Endothelial cell of umbilical vein (primary cell): ENCODE measurements around the gene SORCS2. TPM values are rescaled to one million over a fixed set of nuclear protein-coding genes. Genes with fewer than 3 reads are reported as not detected.

Experiments
- BruUV-seq: library from RNA; stranded (reverse); fragments of 400-500 nt; replicated peaks from 2 replicates; lab custom pipeline; 2021; lab: Mats Ljungman, UMichigan
- CTCF ChIA-PET: fragments of 300-600, 350-600 bp; sonication (Branson Sonifier 250); formaldehyde crosslinking; loops from one replicate; lab custom pipeline; 2021; ENCODE audit warnings: antibody characterized with exemption, inconsistent platforms; lab: Charles Lee
- POLR2A ChIA-PET: fragments of 300-600, 350-600 bp; sonication (Branson Sonifier 250); formaldehyde crosslinking; loops from one replicate; lab custom pipeline; 2021; ENCODE audit warnings: antibody characterized with exemption, inconsistent platforms; lab: Charles Lee
- DNase-seq: peaks from one replicate; pipeline ENCODE4 v3.0.0-alpha.2; 2011; ENCODE audit warnings: low read depth, low spot score
- FAIRE-seq: peaks from 2 replicates; lab custom pipeline; 2011; peaks lifted over from hg19 to GRCh38; lab: Jason Lieb, UNC
- H2AFZ ChIP-seq: 2 replicates; pipeline ENCODE4 v1.6.0; 2012; ENCODE audit warnings: low read depth, low read length, control low read depth, inconsistent platforms
- H3K27ac ChIP-seq: 2 replicates; pipeline ENCODE4 v1.5.1; 2011; ENCODE audit warnings: low read depth, mild to moderate bottlenecking, control low read depth, low read length, moderate library complexity; ENCODE audit not compliant: insufficient read depth
- H3K27me3 ChIP-seq, 2 experiments: 2 replicates each; pipeline versions ENCODE4 v1.6.0 to v1.6.1; 2011; ENCODE audit warnings: low read length in 2 of 2, mixed read lengths in 1 of 2; ENCODE audit not compliant: control insufficient read depth in 2 of 2, insufficient read depth in 2 of 2
- H3K36me3 ChIP-seq, 2 experiments: 2 replicates in 1 of 2; 3 replicates in 1 of 2; pipeline ENCODE4 v1.5.1; 2011; ENCODE audit warnings: low read length in 2 of 2, mild to moderate bottlenecking in 1 of 2, moderate library complexity in 1 of 2; ENCODE audit not compliant: control insufficient read depth in 2 of 2, insufficient read depth in 2 of 2; ENCODE audit errors: extremely low read depth in 1 of 2
- H3K4me1 ChIP-seq: 3 replicates; pipeline ENCODE4 v1.5.1; 2011; ENCODE audit warnings: mild to moderate bottlenecking, low read length; ENCODE audit not compliant: control insufficient read depth, insufficient read depth; ENCODE audit errors: extremely low read depth
- H3K4me2 ChIP-seq: 2 replicates; pipeline ENCODE4 v1.6.1; 2011; ENCODE audit warnings: low read length, control low read depth, mixed read lengths; ENCODE audit not compliant: insufficient read depth
- H3K4me3 ChIP-seq, 3 experiments: fragments of 200-600 bp in 1 of 3; sonication (generic), shearing (Covaris generic) in 1 of 3; replicated peaks in 1 of 3; 2 replicates each; pipeline ENCODE4 v1.5.1; 2011 to 2016; ENCODE audit warnings: control low read depth in 3 of 3, low read length in 3 of 3, mild to moderate bottlenecking in 2 of 3, inconsistent platforms in 1 of 3, low read depth in 1 of 3, moderate library complexity in 1 of 3; ENCODE audit not compliant: insufficient read depth in 1 of 3
- H3K79me2 ChIP-seq: 2 replicates; pipeline ENCODE4 v1.6.0; 2012; ENCODE audit warnings: low read length, inconsistent platforms; ENCODE audit not compliant: control insufficient read depth, insufficient read depth
- H3K9ac ChIP-seq: replicated peaks from 2 replicates; pipeline ENCODE3; 2011; ENCODE audit warnings: low read length, control low read depth; ENCODE audit not compliant: insufficient read depth; ENCODE audit errors: extremely low read depth
- H3K9me1 ChIP-seq: replicated peaks from 3 replicates; pipeline ENCODE4 v1.6.0; 2011; ENCODE audit warnings: mild to moderate bottlenecking, low read length; ENCODE audit not compliant: control insufficient read depth, insufficient read depth; ENCODE audit errors: extremely low read depth
- H3K9me3 ChIP-seq: replicated peaks from 2 replicates; pipeline ENCODE4 v1.5.1; 2012; ENCODE audit warnings: low read length, inconsistent platforms; ENCODE audit not compliant: control insufficient read depth, insufficient read depth
- H4K20me1 ChIP-seq: replicated peaks from 2 replicates; pipeline ENCODE3; 2011; ENCODE audit warnings: mild to moderate bottlenecking, low read length; ENCODE audit not compliant: control insufficient read depth, insufficient read depth; ENCODE audit errors: extremely low read depth
- EZH2 ChIP-seq: IDR thresholded peaks from 2 replicates; pipeline ENCODE4 v1.6.1; 2012; ENCODE audit warnings: borderline replicate concordance, low read depth, mild to moderate bottlenecking, moderate library complexity, low read length, inconsistent platforms; ENCODE audit not compliant: severe bottlenecking
- FOS ChIP-seq: IDR thresholded peaks from 2 replicates; pipeline ENCODE4 v1.6.1; 2011; ENCODE audit warnings: mild to moderate bottlenecking, low read length, moderate library complexity, borderline replicate concordance; ENCODE audit not compliant: insufficient read depth
- GATA2 ChIP-seq: IDR thresholded peaks from 2 replicates; pipeline ENCODE4 v1.7.0; 2011; ENCODE audit warnings: low read depth, mild to moderate bottlenecking, moderate library complexity, mixed read lengths, low read length; ENCODE audit not compliant: insufficient read length, insufficient read depth
- JUN ChIP-seq: IDR thresholded peaks from 2 replicates; pipeline ENCODE4 v1.6.1; 2011; ENCODE audit warnings: borderline replicate concordance, low read depth; ENCODE audit not compliant: insufficient read length, insufficient read depth
- MYC ChIP-seq: IDR thresholded peaks from one replicate; pipeline ENCODE4 v1.6.1; 2011; ENCODE audit warnings: mild to moderate bottlenecking, low read depth, low read length
- POLR2A ChIP-seq: IDR thresholded peaks from 2 replicates; pipeline ENCODE4 v1.6.1; 2012; ENCODE audit warnings: low read depth, mild to moderate bottlenecking, control low read depth, low read length
- POLR2AphosphoS5 ChIP-seq: IDR thresholded peaks from 2 replicates; pipeline ENCODE4 v1.6.1; 2012; ENCODE audit warnings: low read depth, mild to moderate bottlenecking, control low read depth, low read length, moderate library complexity; ENCODE audit not compliant: insufficient read depth
- dilution Hi-C: fragments of 300-500 bp; cut with MboI; formaldehyde crosslinking; loops from one replicate; pipeline ENCODE4 v1.15.0; 2019; ENCODE audit warnings: low sequenced_read_pairs; ENCODE audit not compliant: extremely low pct_ligation_motif_present
- intact Hi-C: fragments of 100-400 bp; cut with micrococcal nuclease; formaldehyde crosslinking; loops from one replicate; pipeline ENCODE4 v1.10.0; 2022
- polyA plus RNA-seq, 4 experiments: library from polyadenylated mRNA; depleted of rRNA in 3 of 4; stranded (reverse) in 3 of 4; unstranded in 1 of 4; fragments of >200 nt; gene quantifications; 2 replicates each; pipeline versions ENCODE4 v1.2.1 to v1.2.3, GENCODE V29; 2011 to 2012; ENCODE audit warnings: missing spikeins in 1 of 4
- total RNA-seq: library from RNA; stranded (reverse); gene quantifications from 2 replicates; pipeline ENCODE4 v1.2.3, GENCODE V29; 2021
- TF ChIP-seq, protein P1 (sequence below), 2 donors: IDR thresholded peaks; 1 replicate in 1 of 2; 2 replicates in 1 of 2; pipeline ENCODE4 v1.5.1; 2011; ENCODE audit warnings: low read length in 2 of 2, mild to moderate bottlenecking in 2 of 2, moderate library complexity in 2 of 2, control low read depth in 1 of 2, inconsistent platforms in 1 of 2, low read depth in 1 of 2; ENCODE audit not compliant: insufficient read depth in 1 of 2; ENCODE audit errors: extremely low read depth in 1 of 2
- TF ChIP-seq, protein P2 (sequence below): IDR thresholded peaks from 2 replicates; pipeline ENCODE4 v1.6.1; 2011; ENCODE audit not compliant: insufficient read depth, insufficient read length

The SORCS2 gene
- total and polyA plus RNA-seq, 2 donors (not counting 3 experiments of a cell fraction or from before 2014, with no cell fraction given): not detected

DNA sequence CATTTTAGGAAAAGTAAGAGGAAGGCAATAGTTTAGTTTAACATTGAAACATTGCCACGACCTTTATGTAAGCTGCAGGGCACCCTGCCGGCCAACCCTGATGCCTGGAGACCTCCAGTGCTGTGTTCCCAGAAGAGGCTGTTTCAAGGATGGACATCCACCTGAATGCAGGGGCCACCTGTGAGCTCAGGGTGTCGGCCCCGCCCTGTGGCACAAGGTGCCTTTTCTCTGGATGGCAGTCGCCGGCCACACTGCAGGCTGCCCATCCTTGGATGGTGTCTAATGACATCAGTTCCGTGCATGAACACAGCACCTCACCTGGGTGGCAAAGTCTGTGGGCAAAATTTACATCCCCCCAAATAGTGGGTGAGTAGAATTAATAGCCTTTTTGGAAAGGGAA lies 567.3 kb downstream of the SORCS2 start:
- no TSS peak for BruUV-seq
- intact Hi-C loops: loop anchor here (2.0 kb wide), 1 partner anchor 227 kb away; no protein-coding TSS in a partner anchor
- no peak overlapping the region for H2AFZ ChIP-seq
- FAIRE-seq (no peak), DNase-seq (no peak)
- no peaks in the 10 kb centered on the region for H3K9me3 ChIP-seq
- H3K4me2 ChIP-seq: no peak overlapping the region
- no peak overlapping the region for H3K4me3 ChIP-seq
- H3K79me2 ChIP-seq: no peaks in the 10 kb centered on the region
- TF ChIP-seq POLR2A: no peak
- TF ChIP-seq, protein P1, sequence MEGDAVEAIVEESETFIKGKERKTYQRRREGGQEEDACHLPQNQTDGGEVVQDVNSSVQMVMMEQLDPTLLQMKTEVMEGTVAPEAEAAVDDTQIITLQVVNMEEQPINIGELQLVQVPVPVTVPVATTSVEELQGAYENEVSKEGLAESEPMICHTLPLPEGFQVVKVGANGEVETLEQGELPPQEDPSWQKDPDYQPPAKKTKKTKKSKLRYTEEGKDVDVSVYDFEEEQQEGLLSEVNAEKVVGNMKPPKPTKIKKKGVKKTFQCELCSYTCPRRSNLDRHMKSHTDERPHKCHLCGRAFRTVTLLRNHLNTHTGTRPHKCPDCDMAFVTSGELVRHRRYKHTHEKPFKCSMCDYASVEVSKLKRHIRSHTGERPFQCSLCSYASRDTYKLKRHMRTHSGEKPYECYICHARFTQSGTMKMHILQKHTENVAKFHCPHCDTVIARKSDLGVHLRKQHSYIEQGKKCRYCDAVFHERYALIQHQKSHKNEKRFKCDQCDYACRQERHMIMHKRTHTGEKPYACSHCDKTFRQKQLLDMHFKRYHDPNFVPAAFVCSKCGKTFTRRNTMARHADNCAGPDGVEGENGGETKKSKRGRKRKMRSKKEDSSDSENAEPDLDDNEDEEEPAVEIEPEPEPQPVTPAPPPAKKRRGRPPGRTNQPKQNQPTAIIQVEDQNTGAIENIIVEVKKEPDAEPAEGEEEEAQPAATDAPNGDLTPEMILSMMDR (IDR thresholded peaks at IDR 0.05; ENCODE audit: extremely low read depth in 1 of 2, insufficient read depth in 1 of 2, low read depth in 1 of 2, low read length in 2 of 2): no peak
- no peak for TF ChIP-seq EZH2
- TF ChIP-seq, protein P2, sequence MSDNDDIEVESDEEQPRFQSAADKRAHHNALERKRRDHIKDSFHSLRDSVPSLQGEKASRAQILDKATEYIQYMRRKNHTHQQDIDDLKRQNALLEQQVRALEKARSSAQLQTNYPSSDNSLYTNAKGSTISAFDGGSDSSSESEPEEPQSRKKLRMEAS: no peak
- TF ChIP-seq FOS: no peak
- H4K20me1 ChIP-seq: no peaks in the 10 kb centered on the region
- ChIA-PET CTCF (interaction anchor here (1.4 kb wide), 1 partner anchor 43 kb away, joined by 5 read pairs; no protein-coding TSS in a partner anchor), POLR2A (no interaction called here)
- H3K36me3 ChIP-seq: peaks cover 11 to 37% of the 10 kb centered on the region in 2 experiments
- no peak overlapping the region for H3K27ac ChIP-seq
- H3K9me1 ChIP-seq: no peaks in the 10 kb centered on the region
- H3K4me1 ChIP-seq: peaks cover 9% of the 10 kb centered on the region
- dilution Hi-C loops: no loop called here
- H3K27me3 ChIP-seq: no peaks in the 10 kb centered on the region
- no peak overlapping the region for H3K9ac ChIP-seq

DNA sequence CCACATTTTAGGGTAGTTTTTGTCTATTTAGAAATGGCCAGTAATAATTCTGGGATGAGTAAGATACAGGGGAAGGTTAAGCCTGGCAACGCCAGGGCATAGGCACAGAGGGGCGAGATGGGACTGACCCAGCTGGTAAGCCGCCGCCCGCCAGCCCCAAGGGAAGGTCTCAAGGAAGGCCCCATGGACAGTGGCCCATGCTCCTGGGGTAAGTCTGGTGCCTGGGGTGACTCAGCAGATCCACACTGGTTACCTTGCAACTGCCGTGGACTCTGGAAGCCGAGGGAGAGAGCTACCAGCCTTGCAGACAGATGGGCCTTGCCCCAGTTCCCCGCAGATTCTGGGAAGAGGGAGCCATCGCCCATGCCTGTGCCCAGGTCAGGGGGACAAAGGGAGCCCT lies 567.9 kb downstream of the SORCS2 start:
- no peak overlapping the region for H2AFZ ChIP-seq
- peaks cover 9% of the 10 kb centered on the region for H3K4me1 ChIP-seq
- no peak for FAIRE-seq
- H3K27me3 ChIP-seq: no peaks in the 10 kb centered on the region
- BruUV-seq: no TSS peak
- dilution Hi-C loops (no loop called here), intact Hi-C loops (loop anchor here (2.0 kb wide), 1 partner anchor 227 kb away; no protein-coding TSS in a partner anchor)
- TF ChIP-seq POLR2A (no peak), GATA2 (no peak), POLR2AphosphoS5 (no peak), JUN (no peak), FOS (no peak), EZH2 (no peak), MYC (no peak)
- TF ChIP-seq, protein P1 (IDR thresholded peaks at IDR 0.05; ENCODE audit: extremely low read depth in 1 of 2, insufficient read depth in 1 of 2, low read depth in 1 of 2, low read length in 2 of 2): no peak
- TF ChIP-seq, protein P2: no peak
- POLR2A ChIA-PET: no interaction called here
- no peaks in the 10 kb centered on the region for H4K20me1 ChIP-seq
- H3K9me3 ChIP-seq: no peaks in the 10 kb centered on the region
- no peaks in the 10 kb centered on the region for H3K9me1 ChIP-seq
- no peaks in the 10 kb centered on the region for H3K79me2 ChIP-seq
- no peak overlapping the region for H3K27ac ChIP-seq
- H3K4me2 ChIP-seq: no peak overlapping the region
- H3K4me3 ChIP-seq: no peak overlapping the region
- peaks cover 11 to 41% of the 10 kb centered on the region in 2 experiments for H3K36me3 ChIP-seq
- CTCF ChIA-PET: interaction anchor here (1.4 to 2.8 kb wide), 2 partner anchors 26 to 42 kb away, joined by 5 to 13 read pairs; no protein-coding TSS in a partner anchor
- H3K9ac ChIP-seq: no peak overlapping the region
- DNase-seq: no peak
